OCI-LY3 (cell line): ENCODE results near the gene COQ7.
A peak's percentile ranks its signal among the peaks of the same experiment; 100 is the strongest.

Experiments
- H2AFZ ChIP-seq: fragments of 200-600, 300-600 bp; shearing (Covaris generic); 2 replicates; pipeline ENCODE4 v1.6.0; 2014; ENCODE audit warnings: antibody characterized with exemption, low read depth, low read length
- H3K27ac ChIP-seq: fragments of 200-600, 300-600 bp; sonication (generic); 2 replicates; pipeline ENCODE4 v1.5.1; 2014; ENCODE audit warnings: mild to moderate bottlenecking, low read length, moderate library complexity, mixed read lengths
- H3K27me3 ChIP-seq: fragments of 200-600, 300-600 bp; sonication (generic); 2 replicates; pipeline ENCODE4 v1.6.1; 2014; ENCODE audit warnings: low read depth, low read length, mixed read lengths
- H3K36me3 ChIP-seq: fragments of 200-600, 300-600 bp; sonication (generic); replicated peaks from 2 replicates; pipeline ENCODE3; 2014; ENCODE audit warnings: low read depth, low read length, mixed read lengths
- H3K4me1 ChIP-seq: fragments of 300-600, 200-600 bp; sonication (generic); 2 replicates; pipeline ENCODE4 v1.6.1; 2014; ENCODE audit warnings: low read length, mixed read lengths
- H3K4me2 ChIP-seq: fragments of 200-600, 300-600 bp; sonication (generic); 2 replicates; pipeline ENCODE4 v1.6.1; 2014; ENCODE audit warnings: low read length, mixed read lengths
- H3K4me3 ChIP-seq: fragments of 300-600, 200-600 bp; sonication (generic); 2 replicates; pipeline ENCODE4 v1.5.1; 2014; ENCODE audit warnings: antibody characterized with exemption, mild to moderate bottlenecking, low read length, moderate library complexity
- H3K79me2 ChIP-seq: fragments of 300-600, 200-600 bp; shearing (Covaris generic); 2 replicates; pipeline ENCODE4 v1.6.1; 2014; ENCODE audit warnings: mild to moderate bottlenecking, low read length, mixed read lengths
- H3K9ac ChIP-seq: fragments of 300-600, 200-600 bp; shearing (Covaris generic); 2 replicates; pipeline ENCODE4 v1.6.0; 2014; ENCODE audit warnings: mild to moderate bottlenecking, low read length, moderate library complexity
- H3K9me3 ChIP-seq: fragments of 200-600, 300-600 bp; shearing (Covaris generic); 2 replicates; pipeline ENCODE4 v1.6.1; 2014; ENCODE audit warnings: low read length, mixed read lengths; ENCODE audit not compliant: insufficient read depth
- H4K20me1 ChIP-seq: fragments of 200-600, 300-600 bp; sonication (generic); 2 replicates; pipeline ENCODE4 v1.6.1; 2016; ENCODE audit warnings: low read length, mixed read lengths; ENCODE audit not compliant: insufficient read depth
- EZH2phosphoT487 ChIP-seq: fragments of 200-600 bp; shearing (Covaris generic); IDR thresholded peaks from 2 replicates; pipeline ENCODE4 v1.6.1; 2018; ENCODE audit warnings: antibody characterized with exemption, mixed run types, low read depth
- TF ChIP-seq, protein P1 (sequence below): fragments of 200-600, 300-600 bp; sonication (generic); IDR thresholded peaks from 2 replicates; pipeline ENCODE4 v1.5.1; 2014; ENCODE audit warnings: antibody characterized with exemption, low read length, low read depth

Gene COQ7

DNA sequence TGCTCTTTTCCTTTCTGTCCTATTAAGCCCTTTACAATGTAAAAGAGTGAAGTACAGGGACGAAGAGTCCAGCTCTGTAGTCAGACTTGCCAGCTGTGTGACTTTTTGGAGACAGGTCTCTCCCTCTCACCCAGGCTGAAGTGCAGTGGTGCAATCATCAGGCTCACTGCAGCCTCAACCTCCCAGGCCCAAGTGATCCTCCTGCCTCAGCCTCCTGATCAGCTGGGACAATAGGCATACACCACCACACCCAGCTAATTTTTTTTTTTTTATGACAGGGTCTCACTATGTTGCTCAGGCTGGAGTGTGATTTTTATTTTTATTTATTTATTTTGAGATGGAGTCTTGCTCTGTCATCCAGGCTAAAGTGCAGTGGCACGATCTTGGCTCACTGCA is 39.2 kb downstream of the COQ7 start:
- TF ChIP-seq, protein P1, sequence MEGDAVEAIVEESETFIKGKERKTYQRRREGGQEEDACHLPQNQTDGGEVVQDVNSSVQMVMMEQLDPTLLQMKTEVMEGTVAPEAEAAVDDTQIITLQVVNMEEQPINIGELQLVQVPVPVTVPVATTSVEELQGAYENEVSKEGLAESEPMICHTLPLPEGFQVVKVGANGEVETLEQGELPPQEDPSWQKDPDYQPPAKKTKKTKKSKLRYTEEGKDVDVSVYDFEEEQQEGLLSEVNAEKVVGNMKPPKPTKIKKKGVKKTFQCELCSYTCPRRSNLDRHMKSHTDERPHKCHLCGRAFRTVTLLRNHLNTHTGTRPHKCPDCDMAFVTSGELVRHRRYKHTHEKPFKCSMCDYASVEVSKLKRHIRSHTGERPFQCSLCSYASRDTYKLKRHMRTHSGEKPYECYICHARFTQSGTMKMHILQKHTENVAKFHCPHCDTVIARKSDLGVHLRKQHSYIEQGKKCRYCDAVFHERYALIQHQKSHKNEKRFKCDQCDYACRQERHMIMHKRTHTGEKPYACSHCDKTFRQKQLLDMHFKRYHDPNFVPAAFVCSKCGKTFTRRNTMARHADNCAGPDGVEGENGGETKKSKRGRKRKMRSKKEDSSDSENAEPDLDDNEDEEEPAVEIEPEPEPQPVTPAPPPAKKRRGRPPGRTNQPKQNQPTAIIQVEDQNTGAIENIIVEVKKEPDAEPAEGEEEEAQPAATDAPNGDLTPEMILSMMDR = no peak
- no peak for TF ChIP-seq EZH2phosphoT487
- no peaks in the 10 kb centered on the region for H3K27me3 ChIP-seq
- peaks cover 14% of the 10 kb centered on the region for H3K4me1 ChIP-seq
- no peak overlapping the region for H2AFZ ChIP-seq
- no peak overlapping the region for H3K27ac ChIP-seq
- no peaks in the 10 kb centered on the region for H3K9me3 ChIP-seq
- H3K4me2 ChIP-seq = no peak overlapping the region
- no peak overlapping the region for H3K4me3 ChIP-seq
- no peaks in the 10 kb centered on the region for H4K20me1 ChIP-seq
- H3K79me2 ChIP-seq = no peaks in the 10 kb centered on the region
- H3K36me3 ChIP-seq = no peaks in the 10 kb centered on the region
- no peak overlapping the region for H3K9ac ChIP-seq

- Histone ChIP-seq H3K4me2 (peak overlapping the region; percentile 54; the same call in 1 of the 2 replicates), H3K36me3 (no peaks in the 10 kb centered on the region), H3K27ac (no peak overlapping the region), H4K20me1 (no peaks in the 10 kb centered on the region), H3K4me1 (peaks cover 14% of the 10 kb centered on the region), H2AFZ (no peak overlapping the region), H3K9me3 (no peaks in the 10 kb centered on the region), H3K27me3 (no peaks in the 10 kb centered on the region), H3K79me2 (no peaks in the 10 kb centered on the region), H3K4me3 (no peak overlapping the region), H3K9ac (no peak overlapping the region)
- TF ChIP-seq EZH2phosphoT487 = no peak
- TF ChIP-seq, protein P1 = no peak
Observed at GRCh38 chr16:19108409-19109287, 41.2 kb downstream of the COQ7 start.

DNA sequence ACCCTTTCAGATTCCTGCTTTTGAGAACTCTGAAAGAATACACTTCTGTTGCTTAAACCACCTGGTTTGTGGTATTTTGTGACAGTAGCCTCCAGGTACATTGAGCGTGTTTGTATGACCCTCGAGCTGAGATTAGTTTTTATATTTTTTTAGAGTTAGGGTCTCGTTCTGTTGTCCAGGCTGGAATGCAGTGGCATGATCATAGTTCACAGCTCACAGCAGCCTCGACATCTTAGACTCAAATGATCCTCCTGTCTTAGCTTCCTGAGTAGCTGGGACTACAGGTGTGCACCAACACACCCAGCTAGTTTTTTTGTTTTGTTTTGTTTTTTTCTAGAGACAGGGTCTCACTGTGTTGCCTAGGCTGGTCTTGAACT is 41.9 kb downstream of the COQ7 start:
- Histone ChIP-seq H3K4me1 (peaks cover 14% of the 10 kb centered on the region), H3K36me3 (no peaks in the 10 kb centered on the region), H3K4me3 (no peak overlapping the region), H3K9ac (no peak overlapping the region), H2AFZ (no peak overlapping the region), H3K4me2 (no peak overlapping the region), H3K27ac (no peak overlapping the region), H3K27me3 (no peaks in the 10 kb centered on the region), H3K79me2 (no peaks in the 10 kb centered on the region), H4K20me1 (no peaks in the 10 kb centered on the region), H3K9me3 (no peaks in the 10 kb centered on the region)
- TF ChIP-seq EZH2phosphoT487 = no peak
- TF ChIP-seq, protein P1 = no peak

GRCh38 chr16:19110537-19111360 is 43.3 kb downstream of the COQ7 start:
- H3K27me3 ChIP-seq = no peaks in the 10 kb centered on the region
- no peaks in the 10 kb centered on the region for H3K9me3 ChIP-seq
- H2AFZ ChIP-seq = no peak overlapping the region
- no peaks in the 10 kb centered on the region for H3K36me3 ChIP-seq
- H3K4me1 ChIP-seq = peaks cover 14% of the 10 kb centered on the region
- no peak overlapping the region for H3K4me3 ChIP-seq
- H3K9ac ChIP-seq = no peak overlapping the region
- TF ChIP-seq, protein P1 = no peak
- no peak overlapping the region for H3K4me2 ChIP-seq
- no peak overlapping the region for H3K27ac ChIP-seq
- H3K79me2 ChIP-seq = no peaks in the 10 kb centered on the region
- H4K20me1 ChIP-seq = no peaks in the 10 kb centered on the region
